ENCODE measurements around the gene SHC2. TPM values are rescaled to one million over a fixed set of nuclear protein-coding genes. Genes with fewer than 3 reads are reported as not detected.

The SHC2 gene
- total and polyA plus RNA-seq, 2 of the 13 experiments (the other 11 are each of a cell fraction or from before 2014, with no cell fraction given), result 9.0 to 18.3 TPM

- TF ChIP-seq SP140L (CRISPR knock-in tag; IDR thresholded peaks at IDR 0.05; ENCODE audit: borderline replicate concordance) (no peak), AGO1 (IDR thresholded peaks at IDR 0.05; ENCODE audit: low read depth, low read length, poor library complexity, severe bottlenecking) (peak; percentile 74), ZNF558 (CRISPR knock-in tag; IDR thresholded peaks at IDR 0.05; ENCODE audit: borderline replicate concordance) (no peak), SP4 (CRISPR knock-in tag; IDR thresholded peaks at IDR 0.05) (peak; percentile 17), ZKSCAN5 (CRISPR knock-in tag; IDR thresholded peaks at IDR 0.05) (no peak), POGK (CRISPR knock-in tag; conservative IDR thresholded peaks at IDR 0.05) (no peak), RORA (CRISPR knock-in tag; IDR thresholded peaks at IDR 0.05) (no peak), HCFC1 (IDR thresholded peaks at IDR 0.05; ENCODE audit: low read depth, low read length) (no peak), YEATS2 (CRISPR knock-in tag; IDR thresholded peaks at IDR 0.05; ENCODE audit: borderline replicate concordance) (no peak), IKZF4 (CRISPR knock-in tag; IDR thresholded peaks at IDR 0.05; ENCODE audit: borderline replicate concordance, low read depth, not compliant biosample characterization) (no peak), ZNF772 (CRISPR knock-in tag; IDR thresholded peaks at IDR 0.05) (no peak), LRRFIP1 (CRISPR knock-in tag; conservative IDR thresholded peaks at IDR 0.05) (no peak), MAFK (conservative IDR thresholded peaks at IDR 0.05 in 1 of 2, IDR thresholded peaks at IDR 0.05 in 1 of 2; ENCODE audit: low read length in 2 of 2) (no peak), SSRP1 (CRISPR knock-in tag; IDR thresholded peaks at IDR 0.05) (no peak), TP53 (CRISPR knock-in tag; conservative IDR thresholded peaks at IDR 0.05) (no peak), TOE1 (CRISPR knock-in tag; IDR thresholded peaks at IDR 0.05) (no peak), ZNF75D (CRISPR knock-in tag; IDR thresholded peaks at IDR 0.05; ENCODE audit: borderline replicate concordance) (no peak), ZBTB34 (CRISPR knock-in tag; IDR thresholded peaks at IDR 0.05) (no peak), POLR2AphosphoS2 (IDR thresholded peaks at IDR 0.05; ENCODE audit: low read depth, low read length) (no peak), CBFB (CRISPR knock-in tag; IDR thresholded peaks at IDR 0.05) (no peak), ISX (CRISPR knock-in tag; conservative IDR thresholded peaks at IDR 0.05) (no peak)
Observed at GRCh38 chr19:494171-495080, 33.6 kb upstream of the SHC2 start (continued).
